H9 (cell line): ENCODE measurements around the gene NUP210. TPM values are rescaled to one million over a fixed set of nuclear protein-coding genes. Genes with fewer than 3 reads are reported as not detected.

Source experiments
- DNase-seq: peaks from one replicate; pipeline ENCODE4 v3.0.0-alpha.2; 2017
- H2AFZ ChIP-seq: one replicate; pipeline ENCODE4 v1.6.1; 2013; ENCODE audit warnings: mild to moderate bottlenecking, low read length, control low read depth, moderate library complexity
- H2AK5ac ChIP-seq: 2 replicates; pipeline ENCODE4 v1.6.1; 2013; ENCODE audit warnings: low read length, control low read depth, mixed read lengths; ENCODE audit not compliant: insufficient read length
- H2BK120ac ChIP-seq: one replicate; pipeline ENCODE4 v1.6.1; 2013; ENCODE audit warnings: low read depth, mild to moderate bottlenecking, low read length, control low read depth, inconsistent platforms; ENCODE audit not compliant: poor library complexity, severe bottlenecking
- H2BK12ac ChIP-seq: 2 replicates; pipeline ENCODE4 v1.6.1; 2013; ENCODE audit warnings: low read length, control low read depth, mixed read lengths, low read depth; ENCODE audit not compliant: insufficient read length
- H2BK15ac ChIP-seq: 2 replicates; pipeline ENCODE4 v1.6.1; 2013; ENCODE audit warnings: low read depth, low read length, control low read depth
- H2BK20ac ChIP-seq: one replicate; pipeline ENCODE4 v1.6.1; 2013; ENCODE audit warnings: low read depth, mild to moderate bottlenecking, low read length, control low read depth, inconsistent platforms; ENCODE audit not compliant: poor library complexity, severe bottlenecking
- H2BK5ac ChIP-seq: 2 replicates; pipeline ENCODE4 v1.6.1; 2013; ENCODE audit warnings: low read length, control low read depth, mixed read lengths; ENCODE audit not compliant: insufficient read length
- H3K14ac ChIP-seq: 2 replicates; pipeline ENCODE4 v1.6.1; 2013; ENCODE audit warnings: low read length, control low read depth; ENCODE audit not compliant: insufficient read depth
- H3K18ac ChIP-seq: 2 replicates; pipeline ENCODE4 v1.6.1; 2013; ENCODE audit warnings: low read depth, mild to moderate bottlenecking, mixed read lengths, low read length, control low read depth; ENCODE audit not compliant: insufficient read length
- H3K23ac ChIP-seq: 2 replicates; pipeline ENCODE4 v1.6.1; 2013; ENCODE audit warnings: low read length, control low read depth, mixed read lengths, low read depth; ENCODE audit not compliant: insufficient read length
- H3K23me2 ChIP-seq: 2 replicates; pipeline ENCODE4 v1.6.1; 2013; ENCODE audit warnings: low read depth, mild to moderate bottlenecking, mixed read lengths, low read length, control low read depth; ENCODE audit not compliant: insufficient read length, poor library complexity, severe bottlenecking
- H3K27ac ChIP-seq: 2 replicates; pipeline ENCODE4 v1.5.1; 2013; ENCODE audit warnings: low read length, control low read depth, mixed read lengths, low read depth; ENCODE audit not compliant: insufficient read length
- H3K27me3 ChIP-seq: 2 replicates; pipeline ENCODE4 v1.6.1; 2013; ENCODE audit warnings: low read length, control low read depth, inconsistent platforms; ENCODE audit not compliant: insufficient read depth
- H3K4ac ChIP-seq: 2 replicates; pipeline ENCODE4 v1.6.1; 2013; ENCODE audit warnings: low read depth, mild to moderate bottlenecking, control low read depth, inconsistent platforms, low read length, moderate library complexity
- H3K4me1 ChIP-seq: 2 replicates; pipeline ENCODE4 v1.6.1; 2013; ENCODE audit warnings: low read length, control low read depth, inconsistent platforms; ENCODE audit not compliant: insufficient read depth
- H3K4me2 ChIP-seq: 2 replicates; pipeline ENCODE4 v1.6.1; 2013; ENCODE audit warnings: low read length, control low read depth, mixed read lengths; ENCODE audit not compliant: insufficient read length, insufficient read depth
- H3K56ac ChIP-seq: 2 replicates; pipeline ENCODE4 v1.6.1; 2013; ENCODE audit warnings: low read depth, mild to moderate bottlenecking, mixed read lengths, low read length, control low read depth; ENCODE audit not compliant: insufficient read length
- H3K79me1 ChIP-seq: 2 replicates; pipeline ENCODE4 v1.6.1; 2013; ENCODE audit warnings: low read depth, mild to moderate bottlenecking, moderate library complexity, low read length, control low read depth, inconsistent platforms; ENCODE audit not compliant: insufficient read depth, poor library complexity, severe bottlenecking
- H3K79me2 ChIP-seq: 2 replicates; pipeline ENCODE4 v1.6.1; 2013; ENCODE audit warnings: low read length, control low read depth, inconsistent platforms; ENCODE audit not compliant: insufficient read depth
- H3K9ac ChIP-seq: 2 replicates; pipeline ENCODE4 v1.6.1; 2013; ENCODE audit warnings: low read length, control low read depth, mixed read lengths; ENCODE audit not compliant: insufficient read length; ENCODE audit errors: extremely low read depth
- H3K9me3 ChIP-seq: one replicate; pipeline ENCODE4 v1.6.1; 2013; ENCODE audit warnings: low read depth, low read length, inconsistent platforms; ENCODE audit not compliant: control insufficient read depth
- H3T11ph ChIP-seq: one replicate; pipeline ENCODE4 v1.6.1; 2013; ENCODE audit warnings: mild to moderate bottlenecking, low read length, control low read depth, inconsistent platforms
- H4K20me1 ChIP-seq: one replicate; pipeline ENCODE4 v1.6.1; 2013; ENCODE audit not compliant: control insufficient read depth, insufficient read length, insufficient read depth
- H4K5ac ChIP-seq: 2 replicates; pipeline ENCODE4 v1.6.1; 2013; ENCODE audit warnings: low read depth, mild to moderate bottlenecking, mixed read lengths, low read length, control low read depth; ENCODE audit not compliant: insufficient read length
- H4K8ac ChIP-seq: replicated peaks from 2 replicates; pipeline ENCODE4 v1.6.1; 2013; ENCODE audit warnings: low read length, control low read depth, mixed read lengths, low read depth; ENCODE audit not compliant: insufficient read length
- H4K91ac ChIP-seq: 2 replicates; pipeline ENCODE4 v1.6.1; 2013; ENCODE audit warnings: low read depth, mild to moderate bottlenecking, moderate library complexity, mixed read lengths, low read length, control low read depth; ENCODE audit not compliant: insufficient read length
- H3K27ac Mint-ChIP-seq, 3 experiments: 2 replicates in 2 of 3; 3 replicates in 1 of 3; pipeline ENCODE4 v1.8.0; 2020 to 2021; ENCODE audit warnings: mixed read lengths in 3 of 3, mild to moderate bottlenecking in 1 of 3, moderate library complexity in 1 of 3
- H3K27me3 Mint-ChIP-seq: 2 replicates; pipeline ENCODE4 v1.8.0; 2021; ENCODE audit warnings: low read depth, mild to moderate bottlenecking, moderate library complexity, mixed read lengths
- H3K36me3 Mint-ChIP-seq, 3 experiments: 2 replicates in 2 of 3; 3 replicates in 1 of 3; pipeline ENCODE4 v1.8.0; 2020 to 2021; ENCODE audit warnings: low read depth in 3 of 3, mixed read lengths in 3 of 3; ENCODE audit not compliant: insufficient read depth in 1 of 3
- H3K4me1 Mint-ChIP-seq, 2 experiments: 2 replicates each; pipeline ENCODE4 v1.8.0; 2020; ENCODE audit warnings: mixed read lengths in 2 of 2
- H3K4me3 Mint-ChIP-seq, 2 experiments: 2 replicates in 1 of 2; 3 replicates in 1 of 2; pipeline ENCODE4 v1.8.0; 2020 to 2021; ENCODE audit warnings: mild to moderate bottlenecking in 2 of 2, mixed read lengths in 2 of 2, moderate library complexity in 1 of 2
- H3K9me3 Mint-ChIP-seq, 2 experiments: 2 replicates in 1 of 2; 3 replicates in 1 of 2; pipeline ENCODE4 v1.8.0; 2020; ENCODE audit warnings: mild to moderate bottlenecking in 2 of 2, mixed read lengths in 2 of 2, moderate library complexity in 1 of 2
- WGBS: extraction: QIAGEN DNeasy Blood & Tissue Kit; methylation state at CpG from one replicate; pipeline ENCODE4 v1.1.7; 2013; ENCODE audit warnings: missing lambda C conversion rate, low lambda C conversion rate, mixed read lengths; ENCODE audit not compliant: insufficient read length; ENCODE audit errors: extremely low coverage; 5-methylcytosine and 5-hydroxymethylcytosine counted together
- total RNA-seq: library from RNA; stranded (reverse); gene quantifications from 2 replicates; pipeline ENCODE4 v1.2.1, GENCODE V29; 2021
- TF ChIP-seq, protein P1 (sequence below): fragments of 200-600 bp; sonication (generic); conservative IDR thresholded peaks from 3 replicates; pipeline ENCODE4 v1.8.0; 2021; ENCODE audit warnings: antibody characterized with exemption, mild to moderate bottlenecking

Gene NUP210
- total RNA-seq, 1 experiment from 2014 or later, result 48.8 TPM

DNA sequence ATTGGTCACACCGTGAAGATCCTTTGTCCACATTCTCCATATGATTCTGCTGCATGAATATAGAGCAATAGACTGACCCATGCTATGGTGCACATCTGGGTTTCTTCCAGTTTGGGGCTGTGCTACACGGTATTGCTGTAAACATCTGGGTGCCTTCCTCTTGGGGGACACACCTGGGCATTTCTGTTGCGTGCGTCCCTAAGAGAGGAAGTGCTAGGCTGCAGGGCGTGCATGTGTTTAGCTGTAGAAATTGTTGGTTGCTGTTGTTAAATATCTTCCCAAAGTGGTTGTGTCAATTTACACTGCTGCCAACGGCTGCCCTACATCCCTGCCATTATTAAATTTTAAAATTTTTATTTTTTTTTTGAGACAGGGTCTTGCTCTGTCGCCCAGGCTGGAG lies 52.4 kb downstream of the NUP210 start:
- no peaks in the 10 kb centered on the region for H3K9me3 ChIP-seq
- H3K27me3 ChIP-seq, result no peaks in the 10 kb centered on the region
- no peak for DNase-seq
- no peaks in the 10 kb centered on the region for H3K23me2 ChIP-seq
- H3K18ac ChIP-seq, result no peak overlapping the region
- no peak overlapping the region for H3K4ac ChIP-seq
- H3K36me3 Mint-ChIP-seq, result peaks cover 33 to 57% (median 47%) of the 10 kb centered on the region in 3 experiments
- no peak overlapping the region; a peak in 1 of 7 replicates for H3K27ac Mint-ChIP-seq
- peaks cover 2% of the 10 kb centered on the region for H4K20me1 ChIP-seq
- TF ChIP-seq, protein P1, sequence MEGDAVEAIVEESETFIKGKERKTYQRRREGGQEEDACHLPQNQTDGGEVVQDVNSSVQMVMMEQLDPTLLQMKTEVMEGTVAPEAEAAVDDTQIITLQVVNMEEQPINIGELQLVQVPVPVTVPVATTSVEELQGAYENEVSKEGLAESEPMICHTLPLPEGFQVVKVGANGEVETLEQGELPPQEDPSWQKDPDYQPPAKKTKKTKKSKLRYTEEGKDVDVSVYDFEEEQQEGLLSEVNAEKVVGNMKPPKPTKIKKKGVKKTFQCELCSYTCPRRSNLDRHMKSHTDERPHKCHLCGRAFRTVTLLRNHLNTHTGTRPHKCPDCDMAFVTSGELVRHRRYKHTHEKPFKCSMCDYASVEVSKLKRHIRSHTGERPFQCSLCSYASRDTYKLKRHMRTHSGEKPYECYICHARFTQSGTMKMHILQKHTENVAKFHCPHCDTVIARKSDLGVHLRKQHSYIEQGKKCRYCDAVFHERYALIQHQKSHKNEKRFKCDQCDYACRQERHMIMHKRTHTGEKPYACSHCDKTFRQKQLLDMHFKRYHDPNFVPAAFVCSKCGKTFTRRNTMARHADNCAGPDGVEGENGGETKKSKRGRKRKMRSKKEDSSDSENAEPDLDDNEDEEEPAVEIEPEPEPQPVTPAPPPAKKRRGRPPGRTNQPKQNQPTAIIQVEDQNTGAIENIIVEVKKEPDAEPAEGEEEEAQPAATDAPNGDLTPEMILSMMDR, result no peak
- peaks cover 21 to 24% of the 10 kb centered on the region in 2 experiments for H3K4me1 Mint-ChIP-seq
- no peak overlapping the region for H3K9ac ChIP-seq
- H3K23ac ChIP-seq, result no peak overlapping the region
- H2BK5ac ChIP-seq, result no peak overlapping the region
- WGBS, result no CpG with 5 or more reads among the region's 7 CpGs
- H2AK5ac ChIP-seq, result no peak overlapping the region
- H3K79me2 ChIP-seq, result no peaks in the 10 kb centered on the region
- H3K79me1 ChIP-seq, result no peaks in the 10 kb centered on the region
- no peak overlapping the region for H3T11ph ChIP-seq
- no peak overlapping the region for H2BK20ac ChIP-seq
- no peak overlapping the region for H4K5ac ChIP-seq
- H4K8ac ChIP-seq, result no peak overlapping the region
- H3K4me1 ChIP-seq, result peaks cover 6% of the 10 kb centered on the region; the same call in 1 of the 2 replicates
- H4K91ac ChIP-seq, result no peak overlapping the region
- H3K9me3 Mint-ChIP-seq, result no peaks in the 10 kb centered on the region
- H3K4me2 ChIP-seq, result no peak overlapping the region
- H3K27ac ChIP-seq, result no peak overlapping the region
- no peak overlapping the region for H3K4me3 Mint-ChIP-seq
- no peak overlapping the region for H2BK12ac ChIP-seq
- no peak overlapping the region for H2BK120ac ChIP-seq
- H3K27me3 Mint-ChIP-seq, result peaks cover 1% of the 10 kb centered on the region; the same call in 1 of the 2 replicates
- H3K56ac ChIP-seq, result no peak overlapping the region
- H2AFZ ChIP-seq, result no peak overlapping the region
- H3K14ac ChIP-seq, result no peak overlapping the region
- no peak overlapping the region for H2BK15ac ChIP-seq
